HepG2 (cell line): Measurements from ENCODE around the gene SRC. TPM values are rescaled to one million over a fixed set of nuclear protein-coding genes. Genes with fewer than 3 reads are reported as not detected.
A peak's percentile ranks its signal among the peaks of the same experiment; 100 is the strongest.

Experiments used
- ASH2L ChIP-seq: fragments of 300-600, 200-600 bp; sonication (generic); IDR thresholded peaks from 2 replicates; pipeline ENCODE4 v1.7.0; 2017; ENCODE audit warnings: low read depth, mild to moderate bottlenecking, moderate library complexity, mixed read lengths, low read length; ENCODE audit not compliant: insufficient read length
- CBFB ChIP-seq: sonication (generic); formaldehyde crosslinking; IDR thresholded peaks from 2 replicates; pipeline ENCODE4 v1.4.0; 2020; ENCODE audit warnings: missing genetic modification reagents
- DPF2 ChIP-seq: sonication (generic); formaldehyde crosslinking; IDR thresholded peaks from 2 replicates; pipeline ENCODE4 v1.4.0; 2020; ENCODE audit warnings: mild to moderate bottlenecking, low read depth, missing genetic modification reagents, borderline replicate concordance
- HMG20B ChIP-seq: conservative IDR thresholded peaks from 2 replicates; pipeline ENCODE4 v1.6.1; 2016; ENCODE audit warnings: missing genetic modification reagents, missing compliant biosample characterization
- KLF12 ChIP-seq: sonication (generic); formaldehyde crosslinking; IDR thresholded peaks from 2 replicates; pipeline ENCODE4 v1.4.0; 2020; ENCODE audit warnings: missing genetic modification reagents, borderline replicate concordance
- MLLT10 ChIP-seq: sonication (generic); formaldehyde crosslinking; IDR thresholded peaks from 2 replicates; pipeline ENCODE4 v1.4.0; 2020; ENCODE audit warnings: missing genetic modification reagents
- MTA3 ChIP-seq: sonication (generic); formaldehyde crosslinking; IDR thresholded peaks from 2 replicates; pipeline ENCODE4 v1.4.0; 2020; ENCODE audit warnings: missing genetic modification reagents
- NFYC ChIP-seq: IDR thresholded peaks from 2 replicates; pipeline ENCODE4 v1.6.1; 2016; ENCODE audit warnings: missing genetic modification reagents, missing compliant biosample characterization
- PBX3 ChIP-seq: sonication (generic); formaldehyde crosslinking; IDR thresholded peaks from 2 replicates; pipeline ENCODE4 v1.8.1; 2023; ENCODE audit warnings: missing genetic modification reagents, inconsistent platforms, borderline replicate concordance
- POLR2AphosphoS5 ChIP-seq: IDR thresholded peaks from 2 replicates; pipeline ENCODE4 v1.6.1; 2012; ENCODE audit warnings: low read depth, low read length
- TP53 ChIP-seq: sonication (generic); formaldehyde crosslinking; conservative IDR thresholded peaks from 2 replicates; pipeline ENCODE4 v1.4.0; 2020; ENCODE audit warnings: missing genetic modification reagents
- ZNF512 ChIP-seq: sonication (generic); formaldehyde crosslinking; IDR thresholded peaks from 2 replicates; pipeline ENCODE4 v1.4.0; 2020; ENCODE audit warnings: mild to moderate bottlenecking, missing genetic modification reagents
- ZNF607 ChIP-seq: sonication (generic); formaldehyde crosslinking; IDR thresholded peaks from 2 replicates; pipeline ENCODE4 v1.5.1; 2020; ENCODE audit warnings: missing genetic modification reagents, mild to moderate bottlenecking, borderline replicate concordance
- ZNF652 ChIP-seq: IDR thresholded peaks from 2 replicates; pipeline ENCODE4 v1.6.1; 2016; ENCODE audit warnings: low read depth, borderline replicate concordance
- ZNF670 ChIP-seq: sonication (generic); formaldehyde crosslinking; IDR thresholded peaks from 2 replicates; pipeline ENCODE4 v1.8.0; 2022; ENCODE audit warnings: mild to moderate bottlenecking, missing genetic modification reagents, borderline replicate concordance
- ZNF724P ChIP-seq: sonication (generic); formaldehyde crosslinking; IDR thresholded peaks from 2 replicates; pipeline ENCODE4 v1.8.0; 2022; ENCODE audit warnings: missing genetic modification reagents, borderline replicate concordance
- ZSCAN21 ChIP-seq: sonication (generic); formaldehyde crosslinking; IDR thresholded peaks from 2 replicates; pipeline ENCODE4 v1.8.0; 2022; ENCODE audit warnings: mild to moderate bottlenecking, missing genetic modification reagents, moderate library complexity, borderline replicate concordance
- polyA plus RNA-seq, 8 experiments: library from polyadenylated mRNA; depleted of rRNA in 3 of 8; stranded (reverse) in 7 of 8; unstranded in 1 of 8; fragments of >200 nt; fragmentation: Illumina TruSeq in 4 of 8; extraction: Trizol in 4 of 8; gene quantifications; 2 replicates each; pipeline versions ENCODE4 v1.2.1 to v1.2.3, GENCODE V29; 2011 to 2016; ENCODE audit warnings: low read depth in 4 of 8, missing spikeins in 1 of 8, mixed read lengths in 1 of 8; ENCODE audit not compliant: insufficient read depth in 1 of 8
- total RNA-seq, 5 experiments: library from RNA; depleted of rRNA; stranded (reverse); fragments of >200 nt; fragmentation: Illumina TruSeq; extraction: Trizol; gene quantifications; 2 replicates each; pipeline ENCODE4 v1.2.3, GENCODE V29; 2016; ENCODE audit warnings: low read depth in 1 of 5
- TF ChIP-seq, protein P1 (sequence below): sonication (generic); formaldehyde crosslinking; IDR thresholded peaks from 2 replicates; pipeline ENCODE4 v1.5.0; 2020; ENCODE audit warnings: mild to moderate bottlenecking, missing genetic modification reagents, borderline replicate concordance
- TF ChIP-seq, protein P2 (sequence below): sonication (generic); formaldehyde crosslinking; IDR thresholded peaks from 2 replicates; pipeline ENCODE4 v1.4.0; 2020; ENCODE audit warnings: mild to moderate bottlenecking, low read depth, missing genetic modification reagents
- TF ChIP-seq, protein P3 (sequence below): sonication (generic); formaldehyde crosslinking; IDR thresholded peaks from 2 replicates; pipeline ENCODE4 v1.4.0; 2020; ENCODE audit warnings: low read depth, mild to moderate bottlenecking, missing genetic modification reagents

Gene SRC
- total and polyA plus RNA-seq, 2 of the 13 experiments (the other 11 are each of a cell fraction or from before 2014, with no cell fraction given), result 54.7 to 192 TPM

DNA sequence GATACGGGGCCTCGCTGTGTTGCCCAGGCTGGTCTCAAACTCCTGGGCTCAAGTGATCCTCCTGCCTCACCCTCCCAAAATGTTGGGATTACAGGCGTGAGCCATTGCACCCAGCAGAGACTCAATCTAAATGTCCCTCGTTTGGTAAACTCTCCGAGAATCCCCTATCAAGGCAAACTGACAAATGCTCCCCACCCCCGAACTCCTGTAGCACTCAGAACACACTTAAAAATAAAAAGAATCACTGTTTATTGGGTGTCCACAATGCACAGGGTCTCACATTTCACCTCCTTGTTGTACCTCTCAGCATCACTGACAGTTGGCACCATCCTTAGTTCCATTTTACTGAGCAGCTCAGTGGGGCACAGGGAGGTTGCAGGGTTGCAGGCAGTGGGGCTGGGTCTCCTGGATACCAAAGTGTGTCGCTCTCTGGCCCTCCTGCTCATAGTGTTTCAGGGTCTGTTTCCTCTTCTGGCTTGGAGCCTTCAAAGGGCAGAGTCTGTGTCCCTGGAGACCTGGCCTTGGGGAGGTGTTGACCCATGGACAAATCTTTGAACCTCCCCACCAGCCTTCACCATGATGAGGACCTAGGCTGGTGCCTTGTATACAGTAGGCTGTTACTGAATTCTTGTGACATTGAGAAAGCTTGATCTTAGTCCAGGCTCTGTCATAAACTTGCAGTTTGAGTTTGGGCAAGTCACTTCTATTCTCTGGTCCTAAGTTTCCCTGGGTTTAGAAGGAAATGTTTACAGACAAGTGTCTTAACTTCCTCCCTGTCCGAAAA lies 8.5 kb upstream of the SRC start (continued):
- no peak for TF ChIP-seq ZNF512 (CRISPR knock-in tag)
- TF ChIP-seq, protein P1, sequence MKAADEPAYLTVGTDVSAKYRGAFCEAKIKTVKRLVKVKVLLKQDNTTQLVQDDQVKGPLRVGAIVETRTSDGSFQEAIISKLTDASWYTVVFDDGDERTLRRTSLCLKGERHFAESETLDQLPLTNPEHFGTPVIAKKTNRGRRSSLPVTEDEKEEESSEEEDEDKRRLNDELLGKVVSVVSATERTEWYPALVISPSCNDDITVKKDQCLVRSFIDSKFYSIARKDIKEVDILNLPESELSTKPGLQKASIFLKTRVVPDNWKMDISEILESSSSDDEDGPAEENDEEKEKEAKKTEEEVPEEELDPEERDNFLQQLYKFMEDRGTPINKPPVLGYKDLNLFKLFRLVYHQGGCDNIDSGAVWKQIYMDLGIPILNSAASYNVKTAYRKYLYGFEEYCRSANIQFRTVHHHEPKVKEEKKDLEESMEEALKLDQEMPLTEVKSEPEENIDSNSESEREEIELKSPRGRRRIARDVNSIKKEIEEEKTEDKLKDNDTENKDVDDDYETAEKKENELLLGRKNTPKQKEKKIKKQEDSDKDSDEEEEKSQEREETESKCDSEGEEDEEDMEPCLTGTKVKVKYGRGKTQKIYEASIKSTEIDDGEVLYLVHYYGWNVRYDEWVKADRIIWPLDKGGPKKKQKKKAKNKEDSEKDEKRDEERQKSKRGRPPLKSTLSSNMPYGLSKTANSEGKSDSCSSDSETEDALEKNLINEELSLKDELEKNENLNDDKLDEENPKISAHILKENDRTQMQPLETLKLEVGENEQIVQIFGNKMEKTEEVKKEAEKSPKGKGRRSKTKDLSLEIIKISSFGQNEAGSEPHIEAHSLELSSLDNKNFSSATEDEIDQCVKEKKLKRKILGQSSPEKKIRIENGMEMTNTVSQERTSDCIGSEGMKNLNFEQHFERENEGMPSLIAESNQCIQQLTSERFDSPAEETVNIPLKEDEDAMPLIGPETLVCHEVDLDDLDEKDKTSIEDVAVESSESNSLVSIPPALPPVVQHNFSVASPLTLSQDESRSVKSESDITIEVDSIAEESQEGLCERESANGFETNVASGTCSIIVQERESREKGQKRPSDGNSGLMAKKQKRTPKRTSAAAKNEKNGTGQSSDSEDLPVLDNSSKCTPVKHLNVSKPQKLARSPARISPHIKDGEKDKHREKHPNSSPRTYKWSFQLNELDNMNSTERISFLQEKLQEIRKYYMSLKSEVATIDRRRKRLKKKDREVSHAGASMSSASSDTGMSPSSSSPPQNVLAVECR, result no peak; the same call in 1 of the 2 replicates
- no peak for TF ChIP-seq ZNF724P (CRISPR knock-in tag)
- TF ChIP-seq HMG20B, result no peak
- TF ChIP-seq, protein P2, sequence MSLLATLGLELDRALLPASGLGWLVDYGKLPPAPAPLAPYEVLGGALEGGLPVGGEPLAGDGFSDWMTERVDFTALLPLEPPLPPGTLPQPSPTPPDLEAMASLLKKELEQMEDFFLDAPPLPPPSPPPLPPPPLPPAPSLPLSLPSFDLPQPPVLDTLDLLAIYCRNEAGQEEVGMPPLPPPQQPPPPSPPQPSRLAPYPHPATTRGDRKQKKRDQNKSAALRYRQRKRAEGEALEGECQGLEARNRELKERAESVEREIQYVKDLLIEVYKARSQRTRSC (CRISPR knock-in tag), result no peak
- no peak for TF ChIP-seq KLF12 (CRISPR knock-in tag)
- no peak; the same call in 1 of the 2 replicates for TF ChIP-seq NFYC (CRISPR knock-in tag)
- no peak for TF ChIP-seq PBX3 (CRISPR knock-in tag)
- TF ChIP-seq, protein P3, sequence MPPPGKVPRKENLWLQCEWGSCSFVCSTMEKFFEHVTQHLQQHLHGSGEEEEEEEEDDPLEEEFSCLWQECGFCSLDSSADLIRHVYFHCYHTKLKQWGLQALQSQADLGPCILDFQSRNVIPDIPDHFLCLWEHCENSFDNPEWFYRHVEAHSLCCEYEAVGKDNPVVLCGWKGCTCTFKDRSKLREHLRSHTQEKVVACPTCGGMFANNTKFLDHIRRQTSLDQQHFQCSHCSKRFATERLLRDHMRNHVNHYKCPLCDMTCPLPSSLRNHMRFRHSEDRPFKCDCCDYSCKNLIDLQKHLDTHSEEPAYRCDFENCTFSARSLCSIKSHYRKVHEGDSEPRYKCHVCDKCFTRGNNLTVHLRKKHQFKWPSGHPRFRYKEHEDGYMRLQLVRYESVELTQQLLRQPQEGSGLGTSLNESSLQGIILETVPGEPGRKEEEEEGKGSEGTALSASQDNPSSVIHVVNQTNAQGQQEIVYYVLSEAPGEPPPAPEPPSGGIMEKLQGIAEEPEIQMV, result no peak
- peak; percentile 82; the same call in 1 of the 2 replicates for TF ChIP-seq DPF2 (CRISPR knock-in tag)
- TF ChIP-seq ZNF670, result no peak
- TF ChIP-seq TP53 (CRISPR knock-in tag), result no peak
- TF ChIP-seq ZSCAN21 (CRISPR knock-in tag), result no peak
- TF ChIP-seq ZNF607 (CRISPR knock-in tag), result no peak
- TF ChIP-seq CBFB (CRISPR knock-in tag), result no peak
- TF ChIP-seq MTA3 (CRISPR knock-in tag), result no peak
- TF ChIP-seq MLLT10 (CRISPR knock-in tag), result no peak
- TF ChIP-seq POLR2AphosphoS5, result no peak
- TF ChIP-seq ZNF652 (CRISPR knock-in tag), result no peak
- TF ChIP-seq ASH2L, result peak; percentile 50
